Heart left ventricle (tissue), 13 donors: ENCODE results near the gene TNIP1.

Source experiments
- CTCF ChIP-seq, 12 donors: fragments of 200-600 bp; sonication (generic) in 4 of 12; IDR thresholded peaks; one replicate each; pipeline versions ENCODE4 v1.5.0 to v1.8.0; 2018 to 2022; ENCODE audit warnings: antibody characterized with exemption in 12 of 12, mild to moderate bottlenecking in 5 of 12
- POLR2A ChIP-seq, 2 donors: fragments of 450-650 bp; IDR thresholded peaks; one replicate each; pipeline ENCODE4 v1.6.1; 2017; ENCODE audit warnings: antibody characterized with exemption in 2 of 2, mild to moderate bottlenecking in 2 of 2, moderate library complexity in 2 of 2
- donor health status: ischemic (EF 13 %, LVEDD 7.1; RV severe dilation, severe dysfunction).
- donor health status: DM: no; HTN: yes; CAD: no.
- donor health status: DM: no; HTN: no; CAD: no.
- donor health status: ischemic (EF 25% LVEDD 6.9; RV normal size, moderate dysfunction).
- donor health status: ischemic (EF 25% LVEDD 5.7; RV mildly dilated, moderate dysfunction).
- donor health status: ischemic (EF 35%, LVEDD 5.7; RV mildly dilated, moderate dysfunction).
- donor health status: nonischemic (EF 11% LVEDD 7.7; RV severe dilation, severe dysfunction).
- donor health status: DM: yes; HTN: yes; CAD: no.
- donor health status: PGD.
- donor health status: ischemic (EF 29% LVEDD 5.4; RV normal size, mild dysfunction).
- donor health status: nonischemic (EF 23%, LVEDD 6.1; RV moderate dilation, normal function).

- TF ChIP-seq CTCF (IDR thresholded peaks at IDR 0.05) (no peak), POLR2A (IDR thresholded peaks at IDR 0.05) (no peak)
Observed at GRCh38 chr5:151071021-151071420, 9.8 kb downstream of the TNIP1 start.
